Naive thymus-derived CD4-positive, alpha-beta T cell (primary cell): ENCODE results near the gene SMYD4. TPM values are rescaled to one million over a fixed set of nuclear protein-coding genes. Genes with fewer than 3 reads are reported as not detected.
"Not testable (repeated sequence)": the region's sequence is repeated elsewhere in the genome, so short reads cannot be mapped to it uniquely, and the experiment has no call there.

Experiments used
- ATAC-seq: fragments of 150-1000 bp; cut with Tn5 transposase; 2 replicates; pipeline ENCODE4 v1.10.0; 2021; ENCODE audit warnings: mild to moderate bottlenecking, moderate library complexity
- CTCF ChIA-PET: fragments of 350-600 bp; sonication (Branson Sonifier 250); formaldehyde crosslinking; loops from one replicate; lab custom pipeline; 2021; ENCODE audit warnings: antibody characterized with exemption; lab: Charles Lee
- POLR2A ChIA-PET: fragments of 350-600 bp; sonication (Branson Sonifier 250); formaldehyde crosslinking; loops from one replicate; lab custom pipeline; 2021; ENCODE audit warnings: antibody characterized with exemption, inconsistent platforms; lab: Charles Lee
- DNase-seq, 9 donors: peaks; one replicate each; pipeline versions ENCODE4 v3.0.0 to v3.0.0-alpha.2; 2020 to 2022; ENCODE audit warnings: mixed read lengths in 1 of 9
- H3K27ac ChIP-seq: one replicate; pipeline ENCODE4 v1.7.0; 2013; ENCODE audit warnings: mild to moderate bottlenecking, low read depth, low read length, moderate library complexity
- H3K27me3 ChIP-seq, 2 donors: one replicate each; pipeline ENCODE4 v1.7.0; 2013; ENCODE audit warnings: low read length in 2 of 2, mild to moderate bottlenecking in 2 of 2, moderate library complexity in 2 of 2; ENCODE audit not compliant: control insufficient read depth in 2 of 2, insufficient read depth in 2 of 2
- H3K36me3 ChIP-seq, 3 experiments: 1 replicate in 2 of 3; 2 replicates in 1 of 3; pipeline ENCODE4 v1.7.0; 2013; ENCODE audit warnings: low read length in 3 of 3, mild to moderate bottlenecking in 3 of 3, moderate library complexity in 1 of 3; ENCODE audit not compliant: insufficient read depth in 3 of 3, control insufficient read depth in 2 of 3
- H3K4me1 ChIP-seq, 2 donors: one replicate each; pipeline ENCODE4 v1.7.0; 2013; ENCODE audit warnings: low read length in 2 of 2, mild to moderate bottlenecking in 2 of 2, moderate library complexity in 1 of 2; ENCODE audit not compliant: control insufficient read depth in 2 of 2, insufficient read depth in 2 of 2
- H3K4me3 ChIP-seq: 2 replicates; pipeline ENCODE4 v1.7.0; 2013; ENCODE audit warnings: mild to moderate bottlenecking, low read length
- H3K9me3 ChIP-seq, 3 experiments: 1 replicate in 2 of 3; 2 replicates in 1 of 3; pipeline ENCODE4 v1.7.0; 2013; ENCODE audit warnings: low read length in 3 of 3; ENCODE audit not compliant: control insufficient read depth in 2 of 3
- H3K27ac Mint-ChIP-seq, 9 donors: one replicate each; pipeline ENCODE4 v1.8.0; 2020 to 2022; ENCODE audit warnings: mixed read lengths in 9 of 9, mild to moderate bottlenecking in 8 of 9, moderate library complexity in 5 of 9, inconsistent platforms in 2 of 9
- H3K27me3 Mint-ChIP-seq, 5 donors: one replicate each; pipeline ENCODE4 v1.8.0; 2021 to 2022; ENCODE audit warnings: mixed read lengths in 5 of 5, mild to moderate bottlenecking in 1 of 5
- H3K36me3 Mint-ChIP-seq, 5 donors: one replicate each; pipeline ENCODE4 v1.8.0; 2020 to 2022; ENCODE audit warnings: mixed read lengths in 5 of 5, mild to moderate bottlenecking in 3 of 5, inconsistent platforms in 1 of 5
- H3K4me1 Mint-ChIP-seq, 7 donors: one replicate each; pipeline ENCODE4 v1.8.0; 2020 to 2022; ENCODE audit warnings: mixed read lengths in 7 of 7, mild to moderate bottlenecking in 3 of 7, inconsistent platforms in 1 of 7
- H3K4me3 Mint-ChIP-seq, 10 donors: one replicate each; pipeline ENCODE4 v1.8.0; 2020 to 2022; ENCODE audit warnings: mild to moderate bottlenecking in 10 of 10, mixed read lengths in 10 of 10, moderate library complexity in 6 of 10, inconsistent platforms in 2 of 10
- H3K9me3 Mint-ChIP-seq, 11 donors: one replicate each; pipeline ENCODE4 v1.8.0; 2020 to 2022; ENCODE audit warnings: mixed read lengths in 11 of 11, mild to moderate bottlenecking in 4 of 11, inconsistent platforms in 1 of 11, moderate library complexity in 1 of 11
- intact Hi-C, 2 donors: fragments of 100-400 bp; cut with micrococcal nuclease; formaldehyde crosslinking; loops; one replicate each; pipeline ENCODE4 v1.15.1; 2023
- polyA plus RNA-seq, 2 donors: library from polyadenylated mRNA; unstranded; fragments of 300-500 nt; fragmentation: Illumina TruSeq; gene quantifications; one replicate each; pipeline ENCODE4 v1.2.3, GENCODE V29; 2021
- total RNA-seq, 6 experiments: library from RNA in 5 of 6; stranded (reverse) in 5 of 6; gene quantifications; 1 replicate in 5 of 6; 2 replicates in 1 of 6; pipeline ENCODE4 v1.2.3 and lab custom pipeline; 2021 to 2026

SMYD4 gene
- total and polyA plus RNA-seq, 7 experiments from 2014 or later: 9.7 to 38.4 (median 23.3) TPM

DNA sequence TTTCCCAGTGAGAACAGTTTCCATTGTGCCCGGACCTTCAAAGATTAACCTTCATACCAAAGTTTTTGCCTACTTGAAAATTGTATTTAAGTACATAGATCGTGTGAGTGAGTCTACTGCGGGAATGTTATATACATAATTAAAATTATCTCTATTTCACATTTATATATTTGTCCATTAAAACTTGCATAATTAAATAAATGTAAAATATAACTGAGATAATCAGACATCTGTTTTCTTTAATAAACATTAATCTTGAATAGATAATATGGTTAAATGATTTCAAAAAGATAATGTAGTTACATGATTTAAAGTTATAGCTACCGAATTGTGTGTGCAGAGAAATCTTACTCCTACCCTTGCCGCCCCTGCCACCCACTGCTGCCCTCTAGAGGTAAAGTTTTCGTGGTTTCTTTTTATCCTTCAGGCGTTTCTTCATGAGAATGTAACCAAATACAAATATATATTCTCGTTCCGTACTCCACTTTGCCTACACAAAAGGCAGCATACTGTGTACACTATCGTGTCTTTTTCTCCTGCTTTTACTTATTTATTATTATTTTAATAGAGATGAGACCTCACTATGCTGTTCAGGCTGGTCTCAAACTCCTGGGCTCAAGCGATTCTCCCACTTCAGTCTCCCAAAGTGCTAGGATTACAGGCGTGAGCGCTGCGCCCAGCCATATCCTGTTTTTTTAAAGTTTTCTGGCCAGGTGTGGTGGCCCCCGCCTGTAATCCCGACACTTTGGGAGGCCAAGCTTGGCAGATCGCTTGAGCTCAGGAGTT, 35.7 kb upstream of the SMYD4 start:
- Histone ChIP-seq H3K27ac (no peak overlapping the region), H3K27me3 (no peaks in the 10 kb centered on the region), H3K9me3 (no peaks in the 10 kb centered on the region), H3K4me3 (no peak overlapping the region), H3K4me1 (peaks cover 5 to 10% of the 10 kb centered on the region in 2 donors), H3K36me3 (peaks cover 0 to 9% (median 0%) of the 10 kb centered on the region in 3 experiments)
- DNase-seq (peak; percentile 19 to 71 (median 61)), ATAC-seq (peak; percentile 86)
- Mint-ChIP-seq H3K4me1 (peaks cover 8 to 35% (median 23%) of the 10 kb centered on the region in 7 donors), H3K4me3 (no peak overlapping the region), H3K27me3 (no peaks in the 10 kb centered on the region), H3K36me3 (peaks cover 0 to 21% (median 12%) of the 10 kb centered on the region in 5 donors), H3K27ac (no peak overlapping the region), H3K9me3 (no peaks in the 10 kb centered on the region)
- intact Hi-C loops: loop anchor here (1.0 kb wide), 2 partner anchors 145 to 196 kb away; no protein-coding TSS in a partner anchor
- ChIA-PET CTCF (interaction anchor here (0.6 to 2.4 kb wide), 8 partner anchors 18 to 347 kb away, joined by 3 to 9 read pairs (median 3); partner anchors contain the start of gene WDR81), POLR2A (interaction anchor here (0.6 to 0.7 kb wide), 2 partner anchors 62 to 488 kb away, joined by 4 read pairs; no protein-coding TSS in a partner anchor)

DNA sequence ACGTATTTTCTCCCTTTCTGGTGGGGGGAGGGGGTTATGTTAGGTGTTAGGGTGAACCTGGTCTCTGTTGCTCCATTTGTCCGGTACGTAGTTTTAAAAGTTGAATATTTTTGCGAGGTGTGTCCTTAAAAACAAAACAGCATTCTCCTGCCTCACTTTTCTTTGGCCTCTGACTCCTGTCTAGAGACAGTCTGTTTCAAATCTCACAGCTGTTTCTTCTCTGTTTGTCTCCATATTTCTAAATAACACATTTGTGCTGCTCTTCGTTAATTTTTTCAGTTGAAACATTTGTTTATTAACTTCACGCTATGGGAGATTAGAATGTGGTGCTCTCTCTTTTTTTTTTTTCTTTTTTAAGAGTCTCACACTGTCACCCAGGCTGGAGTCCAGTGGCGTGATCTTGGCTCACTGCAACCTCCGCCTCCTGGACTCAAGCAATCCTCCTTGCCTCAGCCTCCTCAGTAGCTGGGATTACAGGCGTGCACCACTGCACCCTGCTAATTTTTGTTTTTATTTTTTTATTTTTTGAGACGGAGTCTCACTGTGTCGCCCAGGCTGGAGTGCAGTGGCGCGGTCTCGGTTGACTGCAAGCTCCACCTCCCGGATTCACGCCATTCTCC, 31.8 kb upstream of the SMYD4 start:
- CTCF ChIA-PET: interaction anchor here (2.4 kb wide), 1 partner anchor 140 kb away, joined by 6 read pairs; no protein-coding TSS in a partner anchor
- Histone ChIP-seq H3K9me3 (no peaks in the 10 kb centered on the region), H3K27me3 (no peaks in the 10 kb centered on the region), H3K36me3 (peaks cover 0 to 19% (median 0%) of the 10 kb centered on the region in 3 experiments), H3K4me3 (no peak overlapping the region), H3K27ac (no peak overlapping the region), H3K4me1 (no peaks in the 10 kb centered on the region)
- peaks cover 0 to 14% (median 10%) of the 10 kb centered on the region in 5 donors for H3K36me3 Mint-ChIP-seq
- no peaks in the 10 kb centered on the region for H3K9me3 Mint-ChIP-seq
- no peak overlapping the region for H3K27ac Mint-ChIP-seq
- no peaks in the 10 kb centered on the region for H3K27me3 Mint-ChIP-seq
- peaks cover 0 to 12% (median 2%) of the 10 kb centered on the region in 7 donors for H3K4me1 Mint-ChIP-seq
- intact Hi-C loops: no loop called here
- DNase-seq: no peak
- POLR2A ChIA-PET: no interaction called here
- no peak overlapping the region for H3K4me3 Mint-ChIP-seq
- ATAC-seq: no peak

DNA sequence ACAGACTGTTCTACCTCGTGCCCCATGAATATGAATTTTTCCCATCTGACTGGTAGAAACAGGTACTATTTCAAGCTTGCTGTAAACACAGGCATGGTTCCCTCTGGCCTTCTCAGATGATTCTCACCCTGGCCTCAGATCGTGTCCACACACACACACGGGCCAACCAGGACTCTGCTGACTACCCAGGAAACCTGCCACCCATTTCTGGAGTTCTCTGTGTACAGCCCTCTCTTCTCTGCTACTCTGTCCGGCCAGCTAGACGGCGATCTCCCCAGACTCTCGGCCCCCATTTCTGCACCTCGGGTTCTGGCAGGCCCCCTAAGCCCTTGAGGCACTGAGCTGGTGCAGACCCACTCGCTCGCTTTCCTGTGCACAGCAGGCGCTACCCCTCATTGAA, 31.3 kb upstream of the SMYD4 start:
- ChIA-PET POLR2A (interaction anchor here (0.6 kb wide), 1 partner anchor 8 kb away, joined by 3 read pairs; no protein-coding TSS in a partner anchor), CTCF (interaction anchor here (2.4 kb wide), 1 partner anchor 139 kb away, joined by 6 read pairs; no protein-coding TSS in a partner anchor)
- no peak overlapping the region for H3K4me3 Mint-ChIP-seq
- intact Hi-C loops: no loop called here
- H3K36me3 Mint-ChIP-seq: peaks cover 0 to 14% (median 10%) of the 10 kb centered on the region in 5 donors
- H3K27ac ChIP-seq: no peak overlapping the region
- DNase-seq (no peak), ATAC-seq (no peak)
- no peaks in the 10 kb centered on the region for H3K9me3 Mint-ChIP-seq
- peaks cover 0 to 19% (median 0%) of the 10 kb centered on the region in 3 experiments for H3K36me3 ChIP-seq
- no peaks in the 10 kb centered on the region for H3K27me3 Mint-ChIP-seq
- H3K4me3 ChIP-seq: no peak overlapping the region
- peak overlapping the region in 2 of 9 donors; percentile 50 to 52 for H3K27ac Mint-ChIP-seq
- H3K27me3 ChIP-seq: no peaks in the 10 kb centered on the region
- H3K9me3 ChIP-seq: no peaks in the 10 kb centered on the region
- no peaks in the 10 kb centered on the region for H3K4me1 ChIP-seq
- peaks cover 0 to 11% (median 2%) of the 10 kb centered on the region in 7 donors for H3K4me1 Mint-ChIP-seq

DNA sequence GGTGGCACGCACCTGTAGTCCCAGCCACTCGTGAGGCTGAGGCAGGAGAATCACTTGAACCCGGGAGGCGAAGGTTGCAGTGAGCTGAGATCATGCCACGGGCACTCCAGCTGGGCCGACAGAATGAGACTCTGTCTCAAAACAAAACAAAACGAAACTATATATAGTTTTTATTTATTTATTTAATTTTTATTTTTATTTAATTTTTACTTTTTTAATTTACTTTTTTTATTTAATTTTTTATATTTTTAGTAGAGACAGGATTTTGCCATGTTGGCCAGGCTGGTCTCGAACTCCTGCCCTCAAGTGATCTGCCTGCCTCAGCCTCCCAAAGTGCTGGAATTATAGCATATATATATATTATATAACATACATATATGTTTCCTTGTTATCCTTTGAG, 26.8 kb upstream of the SMYD4 start:
- peaks cover 8 to 53% (median 8%) of the 10 kb centered on the region in 3 experiments for H3K36me3 ChIP-seq
- H3K4me3 ChIP-seq, H3K27me3 ChIP-seq, intact Hi-C loops, DNase-seq, H3K27ac Mint-ChIP-seq, H3K4me1 ChIP-seq, POLR2A ChIA-PET, H3K27me3 Mint-ChIP-seq, ATAC-seq, H3K9me3 ChIP-seq, H3K9me3 Mint-ChIP-seq, CTCF ChIA-PET, H3K27ac ChIP-seq, H3K4me3 Mint-ChIP-seq: not testable (repeated sequence)
- H3K4me1 Mint-ChIP-seq: peaks cover 0 to 14% (median 0%) of the 10 kb centered on the region in 7 donors
- peaks cover 4 to 46% (median 27%) of the 10 kb centered on the region in 5 donors for H3K36me3 Mint-ChIP-seq

DNA sequence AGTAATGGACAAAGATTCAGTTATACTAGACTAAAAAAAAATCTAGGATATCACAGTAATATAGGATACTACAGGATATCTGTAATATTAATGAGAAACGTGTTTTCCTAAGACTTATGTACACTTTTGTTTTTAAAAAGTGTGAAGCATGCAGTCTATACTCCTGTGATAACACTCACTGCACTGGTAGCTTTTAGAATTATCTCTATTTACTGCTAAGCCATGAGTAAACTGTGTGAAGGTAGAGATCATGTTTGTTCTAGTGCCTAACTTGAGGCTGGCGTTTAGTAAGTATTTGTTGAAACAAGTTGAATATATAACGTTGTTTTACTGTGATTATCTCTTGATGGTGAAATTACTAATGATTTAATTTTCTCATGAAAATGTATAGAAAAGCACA, 24.0 kb upstream of the SMYD4 start:
- no peaks in the 10 kb centered on the region for H3K9me3 Mint-ChIP-seq
- peak overlapping the region in 1 of 9 donors; percentile 65 for H3K27ac Mint-ChIP-seq
- H3K4me1 ChIP-seq: no peaks in the 10 kb centered on the region
- peaks cover 0 to 13% (median 0%) of the 10 kb centered on the region in 7 donors for H3K4me1 Mint-ChIP-seq
- H3K36me3 ChIP-seq: peaks cover 8 to 44% (median 8%) of the 10 kb centered on the region in 3 experiments
- no peaks in the 10 kb centered on the region for H3K9me3 ChIP-seq
- ATAC-seq (no peak), DNase-seq (no peak)
- no peaks in the 10 kb centered on the region for H3K27me3 Mint-ChIP-seq
- H3K36me3 Mint-ChIP-seq: peaks cover 4 to 46% (median 24%) of the 10 kb centered on the region in 5 donors
- H3K4me3 ChIP-seq: no peak overlapping the region
- ChIA-PET POLR2A (interaction anchor here (0.6 kb wide), 2 partner anchors 19 to 45 kb away, joined by 4 read pairs; no protein-coding TSS in a partner anchor), CTCF (interaction anchor here (1.1 kb wide), 1 partner anchor 133 kb away, joined by 3 read pairs; no protein-coding TSS in a partner anchor)
- intact Hi-C loops: no loop called here
- H3K4me3 Mint-ChIP-seq: no peak overlapping the region
- H3K27me3 ChIP-seq: no peaks in the 10 kb centered on the region
- no peak overlapping the region for H3K27ac ChIP-seq

DNA sequence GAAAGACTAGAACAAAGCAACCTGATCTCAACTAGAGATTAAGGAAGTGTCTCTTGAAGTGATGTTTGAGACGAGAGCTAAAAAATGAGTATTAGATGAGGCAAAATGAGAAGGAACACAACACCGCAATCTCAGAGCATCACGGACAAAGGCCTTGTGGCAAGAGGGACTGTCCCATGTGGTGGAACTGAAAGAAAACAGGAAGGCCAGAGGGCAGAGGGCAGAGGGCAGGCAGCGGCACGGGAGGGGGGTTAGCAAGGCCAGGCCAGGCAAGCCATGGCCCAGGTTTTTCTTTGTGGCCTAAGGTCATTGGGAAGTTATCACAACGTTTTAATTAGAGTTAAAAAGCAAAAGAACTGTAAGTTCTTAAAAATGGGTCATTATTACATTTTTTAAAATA, 22.6 kb upstream of the SMYD4 start:
- Mint-ChIP-seq H3K36me3 (peaks cover 6 to 51% (median 26%) of the 10 kb centered on the region in 5 donors), H3K27ac (peak overlapping the region in 2 of 9 donors; percentile 58 to 87), H3K4me3 (no peak overlapping the region), H3K27me3 (no peaks in the 10 kb centered on the region), H3K9me3 (no peaks in the 10 kb centered on the region), H3K4me1 (peaks cover 0 to 20% (median 0%) of the 10 kb centered on the region in 7 donors)
- intact Hi-C loops: no loop called here
- H3K4me3 ChIP-seq: no peak overlapping the region
- no peak for DNase-seq
- peaks cover 8 to 56% (median 8%) of the 10 kb centered on the region in 3 experiments for H3K36me3 ChIP-seq
- no peaks in the 10 kb centered on the region for H3K4me1 ChIP-seq
- ATAC-seq: no peak
- ChIA-PET POLR2A (no interaction called here), CTCF (no interaction called here)
- no peak overlapping the region for H3K27ac ChIP-seq
- H3K27me3 ChIP-seq: no peaks in the 10 kb centered on the region
- no peaks in the 10 kb centered on the region for H3K9me3 ChIP-seq
